Adrenal gland (tissue), 12 donors: ENCODE data around the gene SCNN1B. TPM values are rescaled to one million over a fixed set of nuclear protein-coding genes. Genes with fewer than 3 reads are reported as not detected.

Source experiments
- DNase-seq, 7 donors: peaks; one replicate each; pipeline ENCODE4 v3.0.0-alpha.2; 2019 to 2020
- H3K27ac ChIP-seq, 5 donors: fragments of 200-600 bp; sonication (generic) in 4 of 5; 1 replicate in 3 of 5; 2 replicates in 2 of 5; pipeline versions ENCODE4 v1.5.1 to v1.8.0; 2016 to 2020; ENCODE audit warnings: mild to moderate bottlenecking in 1 of 5
- H3K27me3 ChIP-seq: fragments of 200-600 bp; 2 replicates; pipeline ENCODE4 v1.8.0; 2021
- H3K36me3 ChIP-seq, 2 donors: fragments of 200-600 bp; replicated peaks in 1 of 2; 1 replicate in 1 of 2; 2 replicates in 1 of 2; pipeline versions ENCODE4 v1.5.1 to v1.8.0; 2018 to 2022
- H3K4me1 ChIP-seq, 2 donors: fragments of 200-600 bp; replicated peaks in 1 of 2; 1 replicate in 1 of 2; 2 replicates in 1 of 2; pipeline versions ENCODE4 v1.5.1 to v1.8.0; 2018 to 2021
- H3K4me3 ChIP-seq, 4 donors: fragments of 200-600 bp; sonication (generic) in 3 of 4; one replicate each; pipeline ENCODE4 v1.5.1; 2016 to 2018
- H3K9me3 ChIP-seq, 3 donors: fragments of 200-600 bp; sonication (generic) in 1 of 3; replicated peaks in 1 of 3; 1 replicate in 2 of 3; 2 replicates in 1 of 3; pipeline versions ENCODE4 v1.5.1 to v1.8.0; 2016 to 2021
- CTCF ChIP-seq, 6 experiments: fragments of 450-650 bp in 4 of 6; fragments of 200-600 bp in 2 of 6; sonication (generic) in 1 of 6; IDR thresholded peaks; 1 replicate in 5 of 6; 2 replicates in 1 of 6; pipeline versions ENCODE4 v1.5.1 to v1.8.0; 2016 to 2021; ENCODE audit warnings: antibody characterized with exemption in 6 of 6, mild to moderate bottlenecking in 2 of 6, moderate library complexity in 1 of 6
- POLR2A ChIP-seq, 2 donors: fragments of 450-650 bp; IDR thresholded peaks; one replicate each; pipeline ENCODE4 v1.6.1; 2017; ENCODE audit warnings: antibody characterized with exemption in 2 of 2, mild to moderate bottlenecking in 2 of 2, moderate library complexity in 1 of 2
- WGBS, 4 donors: extraction: QIAGEN DNeasy Blood & Tissue Kit in 2 of 4; methylation state at CpG; one replicate each; pipeline versions ENCODE4 v1.1.5 to v1.1.7; 2013 to 2017; 5-methylcytosine and 5-hydroxymethylcytosine counted together
- intact Hi-C, 2 donors: fragments of 100-400 bp; cut with DNase I; formaldehyde crosslinking; loops; one replicate each; pipeline versions ENCODE4 v1.14.1 to v1.15.0; 2022 to 2023
- polyA plus RNA-seq, 3 donors: library from polyadenylated mRNA; stranded (reverse); fragments of 200-250 nt in 2 of 3; fragments of 350-450 nt in 1 of 3; fragmentation: Illumina TruSeq in 1 of 3; extraction: RNeasy Lipid Tissue Mini Kit (QIAGEN cat#74804) in 1 of 3; gene quantifications; one replicate each; pipeline ENCODE4 v1.2.3, GENCODE V29; 2013 to 2014
- total RNA-seq, 9 donors: library from RNA; depleted of rRNA in 4 of 9; stranded (reverse); fragments of >200 nt in 4 of 9; fragments of 120-200 nt in 1 of 9; fragmentation: NEBNext Ultra II Directional in 1 of 9; extraction: Animal tissue kit (Norgen Biotek cat#: 25700) in 1 of 9; gene quantifications; one replicate each; pipeline versions ENCODE4 v1.1.0 to v1.2.4, GENCODE V29; 2013 to 2023
- donor health status: healthy with polysubstance abuse.
- donor health status: Bipolar disorder and iron deficiency.
- donor health status: DM: yes; HTN: yes; CAD: no.
- donor health status: DM: no; HTN: no; CAD: no.
- donor health status: DM: no; HTN: no; CAD: no.
- donor health status: DM: yes; HTN: yes; CAD: no.

SCNN1B gene
- total and polyA plus RNA-seq, 12 donors, result 0.28 to 2.2 (median 1.2) TPM; not detected in 4

- H3K9me3 ChIP-seq, result no peaks in the 10 kb centered on the region
- no peaks in the 10 kb centered on the region for H3K4me1 ChIP-seq
- intact Hi-C loops, result no loop called here
- H3K27me3 ChIP-seq, result no peaks in the 10 kb centered on the region
- no peak overlapping the region for H3K4me3 ChIP-seq
- peaks cover 0 to 7% of the 10 kb centered on the region in 2 donors for H3K36me3 ChIP-seq
- H3K27ac ChIP-seq, result no peak overlapping the region
- TF ChIP-seq CTCF (IDR thresholded peaks at IDR 0.05), result no peak
- no peak for TF ChIP-seq POLR2A (IDR thresholded peaks at IDR 0.05)
- DNase-seq, result no peak
- WGBS, 4 donors, result 88 to 97% (median 89%) methylated on average over 3 of the region's 3 CpGs
Measured at GRCh38 chr16:23383881-23384280, 81.8 kb downstream of the SCNN1B start.

GRCh38 chr16:23384878-23385277, 82.8 kb downstream of the SCNN1B start:
- Histone ChIP-seq H3K27ac (no peak overlapping the region), H3K27me3 (no peaks in the 10 kb centered on the region), H3K36me3 (peaks cover 0 to 12% of the 10 kb centered on the region in 2 donors), H3K4me1 (no peaks in the 10 kb centered on the region), H3K4me3 (no peak overlapping the region), H3K9me3 (no peaks in the 10 kb centered on the region)
- intact Hi-C loops, result no loop called here
- no peak for TF ChIP-seq CTCF (IDR thresholded peaks at IDR 0.05)
- 93 to 100% (median 95%) methylated on average over 10 of the region's 10 CpGs for WGBS, 4 donors
- no peak for DNase-seq

GRCh38 chr16:23385441-23385840, 83.3 kb downstream of the SCNN1B start:
- intact Hi-C loops, result no loop called here
- TF ChIP-seq CTCF (IDR thresholded peaks at IDR 0.05), result no peak
- TF ChIP-seq POLR2A (IDR thresholded peaks at IDR 0.05), result no peak
- Histone ChIP-seq H3K4me3 (no peak overlapping the region), H3K27me3 (no peaks in the 10 kb centered on the region), H3K36me3 (peaks cover 0 to 15% of the 10 kb centered on the region in 2 donors), H3K4me1 (no peaks in the 10 kb centered on the region), H3K27ac (no peak overlapping the region), H3K9me3 (no peaks in the 10 kb centered on the region)
- DNase-seq, result no peak
- WGBS, 4 donors, result 83 to 98% (median 86%) methylated on average over 5 to 15 of the region's 15 CpGs

- no peaks in the 10 kb centered on the region for H3K9me3 ChIP-seq
- H3K27ac ChIP-seq, result no peak overlapping the region
- no peak overlapping the region for H3K4me3 ChIP-seq
- no peak for DNase-seq
- H3K27me3 ChIP-seq, result no peaks in the 10 kb centered on the region
- intact Hi-C loops, result no loop called here
- H3K4me1 ChIP-seq, result no peaks in the 10 kb centered on the region
- no peak for TF ChIP-seq CTCF (IDR thresholded peaks at IDR 0.05)
- no peak for TF ChIP-seq POLR2A (IDR thresholded peaks at IDR 0.05)
- peaks cover 0 to 37% of the 10 kb centered on the region in 2 donors for H3K36me3 ChIP-seq
- 82 to 91% (median 87%) methylated on average over 8 of the region's 8 CpGs for WGBS, 4 donors
Measured at GRCh38 chr16:23387666-23388065, 85.6 kb downstream of the SCNN1B start.
